Testis (tissue), 2 donors: ENCODE results near the gene AGAP1.

Experiments
- CTCF ChIP-seq, 3 experiments: fragments of 450-650 bp in 2 of 3; fragments of 200-600 bp in 1 of 3; sonication (generic) in 1 of 3; IDR thresholded peaks; one replicate each; pipeline ENCODE4 v1.5.1; 2016 to 2019; ENCODE audit warnings: antibody characterized with exemption in 3 of 3, mild to moderate bottlenecking in 2 of 3, moderate library complexity in 1 of 3
- POLR2A ChIP-seq: fragments of 450-650 bp; IDR thresholded peaks from one replicate; pipeline ENCODE4 v1.6.1; 2017; ENCODE audit warnings: antibody characterized with exemption, mild to moderate bottlenecking, moderate library complexity

- TF ChIP-seq CTCF (IDR thresholded peaks at IDR 0.05) (no peak), POLR2A (no peak)
Observed at GRCh38 chr2:235447210-235447609, 46.6 kb upstream of the AGAP1 start.
